ENCODE data around the gene ARID1B.

The ARID1B gene

DNA sequence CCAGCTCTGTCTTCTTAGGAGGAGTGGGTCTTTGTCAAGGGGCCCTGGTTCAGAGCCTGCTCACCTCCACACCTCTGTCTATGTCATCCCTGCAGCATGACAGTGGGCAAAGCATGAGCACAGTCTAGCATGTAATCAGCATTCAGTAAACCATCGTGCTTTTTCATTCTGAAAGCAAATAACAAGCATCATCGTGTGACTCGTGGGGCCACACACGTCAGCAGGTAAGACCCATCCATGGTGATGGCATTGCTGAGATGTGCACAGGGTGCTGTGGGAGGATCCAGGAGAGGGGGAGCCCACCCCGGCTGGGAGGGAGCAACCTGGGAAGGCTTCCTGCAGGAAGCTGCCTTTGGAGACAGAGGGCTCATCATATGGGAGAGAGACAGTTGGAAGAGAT lies 439.4 kb downstream of the ARID1B start:
- in situ Hi-C loops (cut with MboI; ENCODE audit: low sequenced_read_pairs) = no loop called here

GRCh38 chr6:157217198-157217893 lies 440.2 kb downstream of the ARID1B start:
- in situ Hi-C loops (cut with MboI; ENCODE audit: low sequenced_read_pairs) = no loop called here

DNA sequence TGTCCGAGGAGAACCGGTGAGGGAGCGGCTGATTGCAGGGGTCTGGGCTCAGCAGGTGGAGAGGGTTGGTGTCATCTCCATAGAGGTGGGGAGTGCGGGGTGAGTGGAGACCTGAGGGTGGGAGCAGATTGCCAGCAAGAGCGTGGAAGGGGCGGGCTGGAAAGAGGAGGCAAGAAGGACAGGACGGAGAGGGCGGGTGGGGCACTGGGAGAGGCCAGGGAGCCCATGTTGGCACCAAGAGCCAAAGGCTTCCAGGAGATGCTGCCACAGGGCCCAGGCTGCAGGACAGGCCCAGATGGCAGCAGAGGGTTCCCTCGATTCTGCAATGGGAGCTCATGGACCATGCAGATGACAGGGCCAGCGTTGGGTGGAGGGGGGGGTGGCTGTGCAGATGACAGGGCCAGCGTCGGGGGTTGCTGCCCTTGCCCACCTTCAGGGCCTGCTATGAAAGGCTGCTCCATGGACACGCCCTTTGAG lies 440.8 kb downstream of the ARID1B start:
- in situ Hi-C loops (cut with MboI; ENCODE audit: low sequenced_read_pairs) = no loop called here

DNA sequence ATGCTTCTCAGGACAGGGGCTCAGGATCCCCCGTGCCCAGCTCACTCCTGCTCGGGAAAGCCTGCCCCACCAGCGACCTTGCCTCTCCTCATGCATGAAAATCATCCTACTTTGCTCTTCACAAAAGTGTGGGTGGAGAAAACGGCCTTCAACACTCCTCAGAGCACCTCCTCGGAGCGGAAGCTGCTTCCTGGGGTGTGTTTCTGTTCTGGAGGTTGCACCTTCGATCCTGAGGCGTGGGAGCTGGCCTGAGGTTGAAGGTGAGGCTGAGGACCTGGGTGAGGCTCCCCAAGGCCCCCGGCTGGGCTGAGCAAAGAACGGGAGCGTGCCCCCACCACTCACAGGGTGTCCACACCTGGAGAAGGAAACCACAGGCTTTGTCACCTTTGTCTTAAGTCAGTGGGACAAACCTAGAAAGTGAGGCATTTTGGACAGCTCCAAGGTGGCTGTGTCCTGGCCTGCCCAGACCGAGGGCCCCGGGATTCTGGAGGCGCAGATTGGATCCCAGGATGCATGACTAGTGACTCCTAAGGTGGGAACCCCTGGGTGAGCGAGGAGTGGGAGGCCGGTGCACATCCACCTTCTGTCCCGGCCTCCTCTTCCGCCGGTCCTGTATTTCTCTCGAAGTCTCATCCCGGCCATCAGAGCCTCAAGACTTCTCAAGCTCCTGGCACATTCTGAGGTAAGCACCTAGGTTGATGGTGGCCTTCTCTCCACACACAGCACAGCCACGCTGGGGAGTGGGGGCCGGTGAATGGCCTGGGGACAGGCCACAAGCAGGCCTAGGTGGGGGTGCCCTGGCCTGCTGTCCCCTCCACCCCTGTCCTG lies 441.4 kb downstream of the ARID1B start:
- in situ Hi-C loops (cut with MboI; ENCODE audit: low sequenced_read_pairs) = no loop called here

- in situ Hi-C loops (cut with MboI; ENCODE audit: low sequenced_read_pairs) = no loop called here
Observed at GRCh38 chr6:157219201-157220200, 442.3 kb downstream of the ARID1B start.

DNA sequence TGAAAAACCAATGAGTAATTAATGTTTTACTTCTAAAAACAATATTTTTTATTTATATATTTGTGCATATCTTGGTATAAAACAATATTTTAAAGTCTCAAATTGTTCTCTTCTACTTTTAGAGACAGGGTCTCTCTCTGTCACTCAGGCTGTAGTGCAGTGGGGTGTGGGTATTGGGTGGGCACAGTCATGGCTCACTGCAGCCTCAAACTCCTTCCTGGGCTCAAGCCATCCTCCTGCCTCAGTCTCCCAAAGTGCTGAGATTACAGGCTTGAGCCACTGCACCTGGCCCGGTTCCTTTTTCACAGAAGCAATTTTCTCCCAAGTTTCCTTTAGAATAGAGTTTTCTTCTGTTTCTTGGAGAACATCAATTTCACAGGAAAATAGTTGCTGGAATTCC lies 443.3 kb downstream of the ARID1B start:
- in situ Hi-C loops (cut with MboI; ENCODE audit: low sequenced_read_pairs) = no loop called here

GRCh38 chr6:157221049-157221816 lies 444.1 kb downstream of the ARID1B start:
- in situ Hi-C loops (cut with MboI; ENCODE audit: low sequenced_read_pairs) = no loop called here

GRCh38 chr6:157221817-157222175 lies 444.6 kb downstream of the ARID1B start:
- in situ Hi-C loops (cut with MboI; ENCODE audit: low sequenced_read_pairs) = no loop called here

DNA sequence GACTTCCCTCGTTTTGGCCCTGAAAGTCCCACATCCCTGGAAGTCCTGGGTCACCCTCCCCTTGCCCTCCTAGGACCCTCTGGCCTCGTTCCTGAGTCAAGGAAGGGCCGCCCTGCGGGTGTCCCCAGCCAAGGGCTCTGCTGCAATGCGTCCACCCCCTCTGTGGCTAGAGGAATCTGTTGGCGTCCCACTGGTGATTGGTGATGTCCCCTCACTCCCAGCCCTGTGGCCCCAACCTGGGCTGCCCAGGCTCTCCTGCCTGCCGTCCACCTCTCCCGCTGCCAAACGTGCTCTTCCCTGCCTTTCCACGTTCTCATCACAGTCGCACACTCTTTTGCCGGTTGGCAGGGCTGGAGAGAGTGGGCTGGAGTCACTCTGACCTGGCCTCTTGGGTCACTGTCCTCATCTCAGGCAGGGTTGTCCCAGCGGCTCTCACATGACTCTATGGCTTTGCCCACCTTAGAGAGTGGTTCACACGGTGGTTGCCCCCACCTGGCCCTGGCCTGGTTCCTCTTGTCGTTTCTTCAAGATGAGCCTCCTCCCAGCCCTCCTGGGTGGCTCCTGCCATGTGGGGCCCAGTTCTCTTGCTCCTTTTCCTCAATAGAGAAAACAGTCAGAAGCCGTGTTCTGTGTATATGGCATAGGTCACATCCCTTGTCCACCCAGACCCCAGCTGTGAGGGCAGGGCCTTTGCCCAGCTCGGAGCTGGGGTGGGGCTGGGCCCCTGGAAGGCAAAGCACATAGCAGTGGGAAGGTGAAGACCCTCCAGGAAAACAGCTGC lies 445.2 kb downstream of the ARID1B start:
- in situ Hi-C loops (cut with MboI; ENCODE audit: low sequenced_read_pairs) = no loop called here

- in situ Hi-C loops (cut with MboI; ENCODE audit: low sequenced_read_pairs) = no loop called here
Observed at GRCh38 chr6:157223021-157223430, 445.8 kb downstream of the ARID1B start.

GRCh38 chr6:157223511-157223910 lies 446.3 kb downstream of the ARID1B start:
- in situ Hi-C loops (cut with MboI; ENCODE audit: low sequenced_read_pairs) = no loop called here

DNA sequence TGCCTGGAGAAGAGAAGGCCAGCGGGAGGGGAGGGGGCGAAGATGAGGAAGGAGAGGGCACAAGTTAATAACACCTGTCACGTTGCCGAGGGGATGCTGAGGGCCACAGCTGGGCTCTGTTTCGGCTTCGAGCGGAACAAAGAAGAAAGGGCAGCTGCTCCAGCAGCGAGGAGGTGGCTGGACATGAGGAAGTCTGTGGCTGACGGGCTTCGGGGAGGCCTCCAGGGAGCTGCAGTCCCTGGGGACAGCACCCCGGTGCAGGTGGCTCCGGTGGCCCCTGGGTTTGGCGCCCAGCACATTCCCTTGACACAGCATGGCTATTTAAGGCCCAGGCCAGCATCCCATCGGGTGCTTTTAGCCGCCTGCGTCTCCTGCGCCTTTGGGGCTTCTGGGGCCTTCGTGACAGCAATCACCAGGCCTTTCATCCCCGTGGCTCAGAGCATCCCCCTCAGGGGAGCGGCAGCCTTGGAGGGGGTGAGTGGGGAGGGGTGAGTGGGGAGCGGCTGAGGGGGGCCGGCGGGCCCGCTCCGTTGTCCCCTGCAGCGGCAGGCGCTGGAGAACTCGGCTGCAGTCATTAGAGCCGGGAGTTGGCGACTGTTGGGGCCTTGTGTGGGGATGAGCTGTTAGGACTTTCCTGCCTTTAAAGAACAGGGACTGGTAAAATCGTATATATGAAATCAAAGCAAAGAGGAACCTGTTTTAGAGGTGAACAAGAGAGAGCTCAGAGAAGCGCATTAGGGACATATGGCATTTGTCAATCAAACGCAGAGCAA lies 447.2 kb downstream of the ARID1B start:
- in situ Hi-C loops (cut with MboI; ENCODE audit: low sequenced_read_pairs) = no loop called here

DNA sequence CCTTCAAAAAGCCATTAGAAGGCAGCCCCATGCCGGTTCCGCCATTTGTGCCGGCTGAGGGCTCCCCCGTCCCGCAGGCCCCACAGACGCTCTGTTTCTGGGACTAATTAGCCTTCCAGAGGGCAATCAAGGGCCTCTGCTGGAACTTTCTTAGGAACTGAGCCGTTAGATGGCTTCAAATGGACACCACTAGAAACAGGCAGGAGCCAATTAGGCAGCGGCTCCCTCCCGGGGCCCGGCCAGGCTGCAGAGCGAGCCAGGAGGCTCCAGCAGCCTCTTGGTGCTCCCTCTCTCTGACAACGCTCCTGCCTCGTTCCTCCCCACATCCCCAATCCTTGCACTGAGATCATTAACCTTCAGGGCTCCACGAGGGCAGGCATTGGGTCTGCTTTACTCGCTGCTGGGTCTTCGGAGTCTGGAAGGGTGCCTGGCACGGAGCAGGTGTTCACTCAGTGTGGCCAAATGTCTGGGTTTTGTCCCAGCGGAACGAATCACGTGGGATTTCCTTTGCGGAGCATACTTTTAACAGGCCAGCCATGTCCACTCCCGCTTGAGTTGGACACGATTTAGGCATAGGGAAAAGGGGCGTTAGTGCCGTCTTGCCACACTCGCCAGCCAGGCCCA lies 447.9 kb downstream of the ARID1B start:
- in situ Hi-C loops (cut with MboI; ENCODE audit: low sequenced_read_pairs) = no loop called here

DNA sequence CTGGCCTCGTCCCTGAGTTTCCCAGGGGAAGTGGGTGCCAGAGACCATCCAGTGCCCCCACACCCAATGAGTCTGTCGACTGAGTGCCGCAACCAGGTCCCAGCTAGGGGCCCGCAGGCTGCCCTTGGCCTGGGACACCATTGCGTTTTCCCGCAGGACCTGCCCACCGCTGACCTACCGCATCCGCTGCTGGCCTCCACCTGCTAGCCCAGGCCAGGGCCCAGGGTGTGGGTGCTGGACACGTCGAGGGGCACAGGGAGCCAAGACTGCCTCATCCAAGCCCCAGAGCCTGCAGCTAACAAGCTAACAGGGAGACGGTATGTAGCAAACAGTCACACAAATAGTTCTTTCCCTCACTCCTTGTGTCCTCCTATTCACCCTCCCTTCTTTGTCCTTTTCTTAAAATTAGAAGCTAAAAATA lies 448.4 kb downstream of the ARID1B start:
- in situ Hi-C loops (cut with MboI; ENCODE audit: low sequenced_read_pairs) = no loop called here

- in situ Hi-C loops (cut with MboI; ENCODE audit: low sequenced_read_pairs) = no loop called here
Observed at GRCh38 chr6:157226026-157226625, 448.9 kb downstream of the ARID1B start.

DNA sequence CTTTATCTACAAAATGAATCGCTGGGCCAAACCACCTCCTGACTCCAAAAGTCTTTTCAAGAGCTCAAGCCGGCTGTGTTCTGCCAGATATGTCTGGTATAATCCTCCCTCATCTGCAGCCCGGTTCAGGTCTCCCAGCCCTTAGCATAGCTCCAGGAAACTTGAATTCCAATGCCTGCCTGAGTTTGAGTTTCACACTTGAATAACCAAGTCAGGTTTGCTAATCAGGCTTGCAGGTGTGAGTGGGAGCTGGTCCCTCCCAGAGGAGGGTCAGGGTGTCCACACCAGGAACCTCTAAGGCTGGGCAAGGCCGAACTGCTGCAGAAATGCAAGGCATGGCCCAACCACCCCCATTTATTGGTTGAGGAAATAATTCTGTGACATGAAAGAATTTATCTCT lies 449.6 kb downstream of the ARID1B start:
- in situ Hi-C loops (cut with MboI; ENCODE audit: low sequenced_read_pairs) = no loop called here

DNA sequence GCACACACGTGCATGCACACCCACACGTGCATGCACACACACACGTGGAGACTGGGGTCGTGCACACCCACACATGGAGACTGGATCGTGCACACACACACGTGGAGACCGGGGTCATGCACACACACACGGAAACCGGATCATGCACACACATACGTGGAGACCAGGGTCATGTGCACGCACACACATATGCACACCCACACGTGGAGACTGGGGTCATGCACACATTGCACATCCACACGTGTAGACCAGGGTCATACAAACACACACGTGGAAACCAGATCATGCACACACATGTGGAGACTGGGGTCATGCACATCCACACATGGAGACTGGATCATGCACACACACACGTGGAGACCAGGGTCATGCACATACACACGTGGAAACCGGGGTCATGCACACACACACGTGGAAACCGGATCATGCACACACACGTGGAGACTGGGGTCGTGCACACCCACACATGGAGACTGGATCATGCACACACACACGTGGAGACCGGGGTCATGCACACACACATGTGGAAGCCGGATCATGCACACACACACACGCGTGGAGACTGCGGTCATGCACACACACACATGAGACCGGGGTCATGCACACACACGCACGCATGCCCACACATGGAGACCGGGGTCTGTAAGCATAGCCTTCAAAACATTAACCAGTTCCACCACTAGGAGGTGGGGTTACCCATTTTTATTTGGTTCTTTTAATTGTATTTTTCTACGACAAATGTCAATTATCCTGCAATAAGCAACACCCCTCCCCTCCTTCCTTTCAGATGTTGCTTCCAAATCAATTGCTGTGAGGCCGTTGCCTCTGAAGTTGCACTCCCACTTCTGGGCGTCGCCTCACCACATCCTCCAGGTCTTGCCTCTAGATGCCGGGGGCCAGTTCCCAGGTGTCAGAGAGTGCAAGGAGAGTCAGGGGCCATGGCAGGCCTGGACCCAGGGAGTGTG lies 450.3 kb downstream of the ARID1B start:
- in situ Hi-C loops (cut with MboI; ENCODE audit: low sequenced_read_pairs) = no loop called here
